ENCODE results near the gene EOMES. TPM values are rescaled to one million over a fixed set of nuclear protein-coding genes. Genes with fewer than 3 reads are reported as not detected.

Gene EOMES
- total and polyA plus RNA-seq, 2 of the 8 experiments (the other 6 are each of a cell fraction or from before 2014, with no cell fraction given): 0.09 to 0.47 TPM

DNA sequence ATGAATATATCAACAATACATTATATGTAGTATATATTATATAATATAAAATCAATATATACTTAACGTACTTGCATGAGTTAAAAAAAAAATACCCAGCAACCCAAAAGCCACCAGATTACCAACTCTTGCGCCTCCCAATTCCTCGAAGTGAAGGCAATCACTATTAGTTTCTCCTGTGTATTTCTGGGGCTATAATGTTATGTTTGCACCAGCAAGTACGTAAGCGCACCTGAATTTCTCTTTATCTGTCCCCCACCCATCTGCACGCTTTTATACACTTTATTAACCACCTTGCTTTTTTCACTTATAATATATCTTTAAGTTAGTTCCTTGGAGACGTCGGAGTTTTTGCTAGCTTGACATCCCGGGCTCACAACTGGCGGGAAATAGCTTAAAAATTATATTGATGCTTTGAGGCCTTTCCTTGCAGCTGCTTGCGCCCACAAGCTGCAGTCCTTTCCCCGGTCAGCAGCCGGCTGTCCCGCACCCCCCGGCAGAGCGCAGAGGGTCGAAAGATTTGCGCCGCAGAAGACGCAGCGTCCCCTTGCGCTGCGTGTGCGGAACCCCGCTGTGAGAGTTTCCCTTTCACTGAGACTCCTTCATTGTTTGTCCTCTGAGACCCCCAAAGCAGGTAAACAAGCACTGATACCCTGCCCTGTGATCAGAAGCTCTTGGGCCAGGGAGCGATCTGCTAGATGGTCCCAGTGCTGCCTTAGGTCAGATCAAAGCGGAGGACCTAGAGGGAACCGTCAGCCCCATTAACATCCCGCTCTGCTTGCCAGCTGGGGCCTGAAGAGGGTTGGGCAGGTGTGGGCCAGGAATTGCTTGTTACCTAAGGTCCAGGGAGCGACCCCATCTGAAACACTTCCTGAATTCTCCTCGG, 8.9 kb upstream of the EOMES start:
- H4K91ac ChIP-seq (replicated peaks; ENCODE audit: insufficient read length, low read length): no peak overlapping the region
- 5% methylated on average over 31 of the region's 31 CpGs; no CpG with 5 or more reads in 1 of the 2 experiments for WGBS, 2 experiments (ENCODE audit: extremely low coverage in 1 of 2, insufficient coverage in 1 of 2, insufficient read length in 1 of 2, insufficient replicate concordance in 2 of 2, low coverage in 1 of 2, low lambda C conversion rate in 2 of 2, missing lambda C conversion rate in 1 of 2)
- H3K23me2 ChIP-seq (ENCODE audit: low read depth, low read length): peaks cover 5% of the 10 kb centered on the region; the same call in 1 of the 2 replicates
- ChIA-PET CTCF (ENCODE audit: partially characterized antibody) (interaction anchor here (1.0 to 3.0 kb wide), 5 partner anchors 10 to 587 kb away, joined by 3 to 23 read pairs (median 4); partner anchors contain the start of gene EOMES), POLR2A (ENCODE audit: partially characterized antibody) (interaction anchor here (1.7 kb wide), 1 partner anchor 10 kb away, joined by 9 read pairs; the partner anchor contains the start of gene EOMES)
- H3K79me1 ChIP-seq (ENCODE audit: low read depth, low read length): no peaks in the 10 kb centered on the region
- H2BK12ac ChIP-seq (ENCODE audit: low read depth, low read length): no peak overlapping the region
- H3K9ac ChIP-seq (replicated peaks in 1 of 4; ENCODE audit: extremely low read depth in 1 of 4, low read depth in 3 of 4, low read length in 3 of 4): no peak overlapping the region
- H3K27ac ChIP-seq (ENCODE audit: low read depth, low read length): no peak overlapping the region
- no peak overlapping the region for H4K5ac ChIP-seq (ENCODE audit: insufficient read length, low read depth, low read length)
- peaks cover 0 to 19% of the 10 kb centered on the region in 2 experiments for H4K20me1 ChIP-seq (replicated peaks in 1 of 2; ENCODE audit: control insufficient read depth in 1 of 2, insufficient read depth in 2 of 2, low read length in 2 of 2)
- H3K23ac ChIP-seq (ENCODE audit: insufficient read length): no peak overlapping the region
- peaks cover 51 to 75% (median 69%) of the 10 kb centered on the region in 4 experiments for H3K27me3 ChIP-seq (replicated peaks in 1 of 4; ENCODE audit: control insufficient read depth in 3 of 4, extremely low read depth in 1 of 4, insufficient read depth in 3 of 4, low read length in 3 of 4)
- H3K9me3 ChIP-seq (ENCODE audit: insufficient read depth in 2 of 2, low read depth in 1 of 2, low read length in 1 of 2): no peaks in the 10 kb centered on the region
- H3K79me2 ChIP-seq (ENCODE audit: control insufficient read depth in 1 of 2, insufficient read depth in 2 of 2, low read length in 2 of 2): no peaks in the 10 kb centered on the region
- H2BK5ac ChIP-seq (ENCODE audit: low read depth, low read length): no peak overlapping the region
- no peak overlapping the region for H2AFZ ChIP-seq (ENCODE audit: low read length)
- H3K18ac ChIP-seq (ENCODE audit: extremely low read depth, low read length): no peak overlapping the region
- H3K56ac ChIP-seq (replicated peaks; ENCODE audit: insufficient read length, low read depth, low read length): no peak overlapping the region
- peak overlapping the region; percentile 44 to 73 for H3K4me2 ChIP-seq (ENCODE audit: insufficient read depth in 1 of 2, low read depth in 2 of 2, low read length in 2 of 2)
- no peak overlapping the region for H2BK20ac ChIP-seq (ENCODE audit: low read length)
- no peak overlapping the region; the same call in 1 of the 2 replicates for H4K8ac ChIP-seq (ENCODE audit: extremely low read depth, insufficient read depth, low read length)
- peak in 1 of 2 experiments; percentile 55 for DNase-seq (ENCODE audit: low read depth in 1 of 2, low spot score in 2 of 2)
- no peak overlapping the region for H2BK120ac ChIP-seq (replicated peaks; ENCODE audit: low read depth, low read length)
- H3K36me3 ChIP-seq (ENCODE audit: control insufficient read depth in 2 of 4, insufficient read depth in 4 of 4, low read length in 3 of 4): no peaks in the 10 kb centered on the region
- H3K14ac ChIP-seq (ENCODE audit: insufficient read length): no peak overlapping the region
- FAIRE-seq: no peak
- peaks cover 6 to 22% (median 20%) of the 10 kb centered on the region in 4 experiments for H3K4me1 ChIP-seq (replicated peaks in 1 of 4; ENCODE audit: control insufficient read depth in 3 of 4, insufficient read depth in 4 of 4, low read length in 3 of 4)
- H3K4ac ChIP-seq (replicated peaks; ENCODE audit: insufficient read length, low read depth, low read length): no peak overlapping the region
- no peak overlapping the region for H2BK15ac ChIP-seq (ENCODE audit: low read length)
- no peak overlapping the region for H2AK5ac ChIP-seq (ENCODE audit: low read depth, low read length)
- peak overlapping the region in 3 of 4 experiments; percentile 12 to 53 (median 32); a peak in 5 of 8 replicates for H3K4me3 ChIP-seq (ENCODE audit: extremely low read depth in 1 of 4, insufficient read depth in 2 of 4, low read depth in 3 of 4, low read length in 4 of 4)
- TF ChIP-seq TCF12 (IDR thresholded peaks at IDR 0.05; ENCODE audit: low read depth, low read length) (no peak), RXRA (IDR thresholded peaks at IDR 0.05; ENCODE audit: insufficient read depth, low read depth, low read length) (no peak), RNF2 (IDR thresholded peaks at IDR 0.05; ENCODE audit: borderline replicate concordance, low read depth, low read length, missing control alignments, poor library complexity, severe bottlenecking) (no peak), ASH2L (IDR thresholded peaks at IDR 0.05; ENCODE audit: low read length) (peak; percentile 30), CHD2 (IDR thresholded peaks at IDR 0.05; ENCODE audit: low read length) (no peak), NANOG (IDR thresholded peaks at IDR 0.05; ENCODE audit: insufficient read depth, low read depth, low read length, poor library complexity, severe bottlenecking) (peak; percentile 79), SP2 (IDR thresholded peaks at IDR 0.05; ENCODE audit: low read length) (no peak)
- TF ChIP-seq, protein P1, sequence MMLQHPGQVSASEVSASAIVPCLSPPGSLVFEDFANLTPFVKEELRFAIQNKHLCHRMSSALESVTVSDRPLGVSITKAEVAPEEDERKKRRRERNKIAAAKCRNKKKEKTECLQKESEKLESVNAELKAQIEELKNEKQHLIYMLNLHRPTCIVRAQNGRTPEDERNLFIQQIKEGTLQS (IDR thresholded peaks at IDR 0.05; ENCODE audit: insufficient read depth, low read depth, low read length): no peak
- TF ChIP-seq, protein P2, sequence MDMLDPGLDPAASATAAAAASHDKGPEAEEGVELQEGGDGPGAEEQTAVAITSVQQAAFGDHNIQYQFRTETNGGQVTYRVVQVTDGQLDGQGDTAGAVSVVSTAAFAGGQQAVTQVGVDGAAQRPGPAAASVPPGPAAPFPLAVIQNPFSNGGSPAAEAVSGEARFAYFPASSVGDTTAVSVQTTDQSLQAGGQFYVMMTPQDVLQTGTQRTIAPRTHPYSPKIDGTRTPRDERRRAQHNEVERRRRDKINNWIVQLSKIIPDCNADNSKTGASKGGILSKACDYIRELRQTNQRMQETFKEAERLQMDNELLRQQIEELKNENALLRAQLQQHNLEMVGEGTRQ (IDR thresholded peaks at IDR 0.05; ENCODE audit: low read length): no peak

Measured in H1 (cell line).